Heart right ventricle (tissue), 16 donors: ENCODE data around the gene RNF133. TPM values are rescaled to one million over a fixed set of nuclear protein-coding genes. Genes with fewer than 3 reads are reported as not detected.

Experiments
- ATAC-seq, 8 donors: fragments of 200-7000 bp; cut with Tn5 transposase; one replicate each; pipeline ENCODE4 v1.9.1; 2020; ENCODE audit warnings: mild to moderate bottlenecking in 8 of 8, moderate library complexity in 8 of 8, moderate number of reproducible peaks in 1 of 8
- DNase-seq, 2 donors: peaks; one replicate each; pipeline ENCODE4 v3.0.0-alpha.2; 2020
- H3K27ac ChIP-seq, 10 donors: fragments of 200-600 bp; sonication (generic) in 2 of 10; one replicate each; pipeline versions ENCODE4 v1.5.0 to v1.8.0; 2020 to 2022; ENCODE audit warnings: mild to moderate bottlenecking in 3 of 10
- H3K27me3 ChIP-seq, 7 donors: fragments of 200-600 bp; one replicate each; pipeline ENCODE4 v1.8.0; 2021 to 2022; ENCODE audit warnings: mild to moderate bottlenecking in 2 of 7
- H3K36me3 ChIP-seq, 9 donors: fragments of 200-600 bp; sonication (generic) in 1 of 9; one replicate each; pipeline versions ENCODE4 v1.5.0 to v1.8.0; 2020 to 2022; ENCODE audit warnings: mild to moderate bottlenecking in 2 of 9
- H3K4me1 ChIP-seq, 9 donors: fragments of 200-600 bp; sonication (generic) in 1 of 9; one replicate each; pipeline versions ENCODE4 v1.5.0 to v1.8.0; 2020 to 2022; ENCODE audit warnings: mild to moderate bottlenecking in 4 of 9
- H3K4me3 ChIP-seq, 10 donors: fragments of 200-600 bp; sonication (generic) in 2 of 10; one replicate each; pipeline versions ENCODE4 v1.5.0 to v1.8.0; 2020 to 2022; ENCODE audit warnings: mild to moderate bottlenecking in 7 of 10, moderate library complexity in 2 of 10
- H3K9me3 ChIP-seq, 11 donors: fragments of 200-600 bp in 10 of 11; sonication (generic) in 2 of 11; one replicate each; pipeline versions ENCODE4 v1.5.0 to v1.8.0; 2013 to 2022; ENCODE audit warnings: mild to moderate bottlenecking in 2 of 11, control low read depth in 1 of 11, moderate library complexity in 1 of 11
- CTCF ChIP-seq, 9 donors: fragments of 200-600 bp; sonication (generic) in 2 of 9; IDR thresholded peaks; one replicate each; pipeline versions ENCODE4 v1.5.0 to v1.8.0; 2021 to 2022; ENCODE audit warnings: antibody characterized with exemption in 9 of 9, mild to moderate bottlenecking in 5 of 9, moderate library complexity in 1 of 9
- WGBS, 2 donors: extraction: QIAGEN DNeasy Blood & Tissue Kit; methylation state at CpG; one replicate each; pipeline ENCODE4 v1.1.7; 2013; ENCODE audit warnings: inconsistent platforms in 1 of 2; 5-methylcytosine and 5-hydroxymethylcytosine counted together
- intact Hi-C, 10 donors: fragments of 100-400 bp; cut with DNase I; formaldehyde crosslinking; loops; one replicate each; pipeline versions ENCODE4 v1.11.1 to v1.14.2; 2022
- polyA plus RNA-seq, 2 donors: library from polyadenylated mRNA; stranded (reverse); fragments of 200-250 nt; gene quantifications; one replicate each; pipeline ENCODE4 v1.2.3, GENCODE V29; 2013
- total RNA-seq, 10 donors: library from RNA; stranded (reverse); fragmentation: NEBNext Ultra II Directional in 3 of 10; extraction: Animal tissue kit (Norgen Biotek cat#: 25700) in 3 of 10; gene quantifications; one replicate each; pipeline versions ENCODE4 v1.2.1 to v1.2.4, GENCODE V29; 2021 to 2023
- donor health status: Arrhythmogenic right ventricular cardiomyopathy.
- donor health status: ischemic (EF 13 %, LVEDD 7.1; RV severe dilation, severe dysfunction).
- donor health status: healthy with polysubstance abuse.
- donor health status: DM: no; HTN: yes; CAD: no.
- donor health status: DM: no; HTN: no; CAD: no.
- donor health status: ischemic (EF 25% LVEDD 6.9; RV normal size, moderate dysfunction).
- donor health status: ischemic (EF 25% LVEDD 5.7; RV mildly dilated, moderate dysfunction).
- donor health status: healthy.
- donor health status: DM: yes; HTN: yes; CAD: no.
- donor health status: Ischemic cardiomyopathy.
- donor health status: ischemic (EF 35%, LVEDD 5.7; RV mildly dilated, moderate dysfunction).
- donor health status: nonischemic (EF 11% LVEDD 7.7; RV severe dilation, severe dysfunction).
- donor health status: DM: yes; HTN: yes; CAD: no.
- donor health status: PGD.
- donor health status: ischemic (EF 29% LVEDD 5.4; RV normal size, mild dysfunction).
- donor health status: nonischemic (EF 23%, LVEDD 6.1; RV moderate dilation, normal function).

Gene RNF133
- total and polyA plus RNA-seq, 12 donors = 0.20 to 0.33 (median 0.21) TPM; not detected in 7

GRCh38 chr7:122702872-122703510, 4.1 kb upstream of the RNF133 start, which contains the start of gene RNF148:
RNF148 (minus strand) TSS chr7:122702922; CDS start chr7:122702750, 172 bp downstream.
- Histone ChIP-seq H3K36me3 (no peaks in the 10 kb centered on the region), H3K4me3 (no peak within 1 kb of the TSS), H3K9me3 (no peaks in the 10 kb centered on the region), H3K27me3 (no peaks in the 10 kb centered on the region), H3K4me1 (no peaks in the 10 kb centered on the region), H3K27ac (no peak within 1 kb of the TSS)
- DNase-seq (no peak), ATAC-seq (no peak)
- no peak for TF ChIP-seq CTCF (IDR thresholded peaks at IDR 0.05)
- WGBS, 2 donors = 92 to 94% methylated on average over 1 of the region's 1 CpG
- intact Hi-C loops = no loop called here

- ATAC-seq (no peak), DNase-seq (no peak)
- Histone ChIP-seq H3K27ac (no peak overlapping the region), H3K9me3 (no peaks in the 10 kb centered on the region), H3K4me1 (no peaks in the 10 kb centered on the region), H3K27me3 (no peaks in the 10 kb centered on the region), H3K4me3 (no peak overlapping the region), H3K36me3 (no peaks in the 10 kb centered on the region)
- WGBS, 2 donors = 85 to 87% methylated on average over 1 of the region's 1 CpG
- no peak for TF ChIP-seq CTCF (IDR thresholded peaks at IDR 0.05)
- intact Hi-C loops = loop anchor here in 2 of 10 donors (5.0 to 10.0 kb wide), 2 partner anchors 189 to 919 kb away; partner anchors contain the start of gene CADPS2 (in 1 of the 2)
Observed at GRCh38 chr7:122695816-122696215, 3.1 kb downstream of the RNF133 start.

- no peak for ATAC-seq
- Histone ChIP-seq H3K27me3 (no peaks in the 10 kb centered on the region), H3K9me3 (no peaks in the 10 kb centered on the region), H3K4me3 (no peak overlapping the region), H3K4me1 (no peaks in the 10 kb centered on the region), H3K36me3 (no peaks in the 10 kb centered on the region), H3K27ac (no peak overlapping the region)
- WGBS, 2 donors = 86 to 92% methylated on average over 2 of the region's 2 CpGs
- intact Hi-C loops = loop anchor here in 2 of 10 donors (5.0 to 10.0 kb wide), 2 partner anchors 190 to 917 kb away; partner anchors contain the start of gene CADPS2 (in 1 of the 2)
- no peak for TF ChIP-seq CTCF (IDR thresholded peaks at IDR 0.05)
- DNase-seq = no peak
Observed at GRCh38 chr7:122694697-122695096, 4.2 kb downstream of the RNF133 start.

- WGBS, 2 donors = 93% methylated on average over 3 of the region's 3 CpGs
- Histone ChIP-seq H3K4me1 (no peaks in the 10 kb centered on the region), H3K36me3 (no peaks in the 10 kb centered on the region), H3K9me3 (no peaks in the 10 kb centered on the region), H3K4me3 (no peak overlapping the region), H3K27ac (no peak overlapping the region), H3K27me3 (no peaks in the 10 kb centered on the region)
- intact Hi-C loops = loop anchor here in 1 of 10 donors (10.0 kb wide), 1 partner anchor 192 kb away; the partner anchor contains the start of gene CADPS2
- DNase-seq (no peak), ATAC-seq (no peak)
- no peak for TF ChIP-seq CTCF (IDR thresholded peaks at IDR 0.05)
Observed at GRCh38 chr7:122692769-122693309, 6.1 kb downstream of the RNF133 start.
